Natural killer cell (primary cell): ENCODE measurements around the gene ZDBF2. TPM values are rescaled to one million over a fixed set of nuclear protein-coding genes. Genes with fewer than 3 reads are reported as not detected.
"Not testable (repeated sequence)": the region's sequence is repeated elsewhere in the genome, so short reads cannot be mapped to it uniquely, and the experiment has no call there.

Experiments used
- ATAC-seq, 3 donors: fragments of 150-1000 bp in 2 of 3; fragments of 200-7000 bp in 1 of 3; cut with Tn5 transposase; 1 replicate in 1 of 3; 2 replicates in 2 of 3; pipeline ENCODE4 v1.10.0; 2021; ENCODE audit warnings: mild to moderate bottlenecking in 2 of 3, moderate library complexity in 2 of 3
- DNase-seq, 2 donors: peaks; one replicate each; pipeline versions ENCODE4 v3.0.0 to v3.0.0-alpha.2; 2013 to 2021; ENCODE audit warnings: mixed read lengths in 1 of 2
- H3K27ac ChIP-seq: one replicate; pipeline ENCODE4 v1.5.1; 2013; ENCODE audit warnings: mild to moderate bottlenecking, low read length
- H3K27me3 ChIP-seq: one replicate; pipeline ENCODE4 v1.6.1; 2013; ENCODE audit warnings: low read length; ENCODE audit not compliant: control insufficient read depth, insufficient read depth
- H3K36me3 ChIP-seq: one replicate; pipeline ENCODE4 v1.6.1; 2013; ENCODE audit warnings: low read length; ENCODE audit not compliant: control insufficient read depth, insufficient read depth
- H3K4me1 ChIP-seq: one replicate; pipeline ENCODE4 v1.6.1; 2013; ENCODE audit warnings: low read length; ENCODE audit not compliant: control insufficient read depth, insufficient read depth
- H3K4me3 ChIP-seq: one replicate; pipeline ENCODE4 v1.5.1; 2013; ENCODE audit warnings: low read length
- H3K9me3 ChIP-seq: one replicate; pipeline ENCODE4 v1.6.1; 2013; ENCODE audit warnings: low read length; ENCODE audit not compliant: control insufficient read depth, insufficient read depth
- H3K27ac Mint-ChIP-seq, 2 donors: one replicate each; pipeline ENCODE4 v1.8.0; 2022; ENCODE audit warnings: mild to moderate bottlenecking in 2 of 2, mixed read lengths in 2 of 2, moderate library complexity in 1 of 2
- H3K27me3 Mint-ChIP-seq, 2 donors: one replicate each; pipeline ENCODE4 v1.8.0; 2022; ENCODE audit warnings: low read depth in 2 of 2, mixed read lengths in 2 of 2
- H3K36me3 Mint-ChIP-seq: one replicate; pipeline ENCODE4 v1.8.0; 2022; ENCODE audit warnings: mixed read lengths
- H3K4me1 Mint-ChIP-seq, 2 donors: one replicate each; pipeline ENCODE4 v1.8.0; 2022; ENCODE audit warnings: mixed read lengths in 2 of 2
- H3K4me3 Mint-ChIP-seq: one replicate; pipeline ENCODE4 v1.8.0; 2022; ENCODE audit warnings: mild to moderate bottlenecking, moderate library complexity, mixed read lengths
- H3K9me3 Mint-ChIP-seq, 2 donors: one replicate each; pipeline ENCODE4 v1.8.0; 2022; ENCODE audit warnings: mixed read lengths in 2 of 2
- WGBS: methylation state at CpG from one replicate; pipeline ENCODE4 v1.1.7; 2013; ENCODE audit warnings: missing lambda C conversion rate; ENCODE audit not compliant: insufficient coverage; 5-methylcytosine and 5-hydroxymethylcytosine counted together
- intact Hi-C: fragments of 100-400 bp; cut with micrococcal nuclease; formaldehyde crosslinking; loops from one replicate; pipeline ENCODE4 v1.14.2; 2022
- total RNA-seq, 4 donors: library from RNA; stranded (reverse); fragments of 120-200 nt in 1 of 4; gene quantifications; one replicate each; pipeline versions ENCODE4 v1.2.3 to v1.2.4, GENCODE V29; 2013 to 2022
- TF ChIP-seq, protein P1 (sequence below): fragments of 200-600 bp; IDR thresholded peaks from one replicate; pipeline ENCODE4 v1.8.0; 2022; ENCODE audit warnings: antibody characterized with exemption

The ZDBF2 gene
- total RNA-seq, 3 donors from 2014 or later (not counting 1 experiment from before 2014, with no cell fraction given), result 2.1 to 8.4 (median 6.5) TPM

- Histone ChIP-seq H3K4me3 (no peak overlapping the region), H3K36me3 (no peaks in the 10 kb centered on the region), H3K9me3 (no peaks in the 10 kb centered on the region), H3K27ac (no peak overlapping the region), H3K27me3 (peaks cover 16% of the 10 kb centered on the region), H3K4me1 (peaks cover 2% of the 10 kb centered on the region)
- intact Hi-C loops, result no loop called here
- Mint-ChIP-seq H3K36me3 (peaks cover 5% of the 10 kb centered on the region), H3K27ac (no peak overlapping the region), H3K4me1 (peaks cover 6 to 18% of the 10 kb centered on the region in 2 donors), H3K9me3 (peaks cover 0 to 2% of the 10 kb centered on the region in 2 donors), H3K27me3 (peaks cover 44 to 61% of the 10 kb centered on the region in 2 donors), H3K4me3 (no peak overlapping the region)
- 44% methylated on average over 2 of the region's 2 CpGs for WGBS
- TF ChIP-seq, protein P1, sequence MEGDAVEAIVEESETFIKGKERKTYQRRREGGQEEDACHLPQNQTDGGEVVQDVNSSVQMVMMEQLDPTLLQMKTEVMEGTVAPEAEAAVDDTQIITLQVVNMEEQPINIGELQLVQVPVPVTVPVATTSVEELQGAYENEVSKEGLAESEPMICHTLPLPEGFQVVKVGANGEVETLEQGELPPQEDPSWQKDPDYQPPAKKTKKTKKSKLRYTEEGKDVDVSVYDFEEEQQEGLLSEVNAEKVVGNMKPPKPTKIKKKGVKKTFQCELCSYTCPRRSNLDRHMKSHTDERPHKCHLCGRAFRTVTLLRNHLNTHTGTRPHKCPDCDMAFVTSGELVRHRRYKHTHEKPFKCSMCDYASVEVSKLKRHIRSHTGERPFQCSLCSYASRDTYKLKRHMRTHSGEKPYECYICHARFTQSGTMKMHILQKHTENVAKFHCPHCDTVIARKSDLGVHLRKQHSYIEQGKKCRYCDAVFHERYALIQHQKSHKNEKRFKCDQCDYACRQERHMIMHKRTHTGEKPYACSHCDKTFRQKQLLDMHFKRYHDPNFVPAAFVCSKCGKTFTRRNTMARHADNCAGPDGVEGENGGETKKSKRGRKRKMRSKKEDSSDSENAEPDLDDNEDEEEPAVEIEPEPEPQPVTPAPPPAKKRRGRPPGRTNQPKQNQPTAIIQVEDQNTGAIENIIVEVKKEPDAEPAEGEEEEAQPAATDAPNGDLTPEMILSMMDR, result no peak
- ATAC-seq (no peak), DNase-seq (no peak)
Observed at GRCh38 chr2:206255003-206255402, 19.5 kb upstream of the ZDBF2 start.

DNA sequence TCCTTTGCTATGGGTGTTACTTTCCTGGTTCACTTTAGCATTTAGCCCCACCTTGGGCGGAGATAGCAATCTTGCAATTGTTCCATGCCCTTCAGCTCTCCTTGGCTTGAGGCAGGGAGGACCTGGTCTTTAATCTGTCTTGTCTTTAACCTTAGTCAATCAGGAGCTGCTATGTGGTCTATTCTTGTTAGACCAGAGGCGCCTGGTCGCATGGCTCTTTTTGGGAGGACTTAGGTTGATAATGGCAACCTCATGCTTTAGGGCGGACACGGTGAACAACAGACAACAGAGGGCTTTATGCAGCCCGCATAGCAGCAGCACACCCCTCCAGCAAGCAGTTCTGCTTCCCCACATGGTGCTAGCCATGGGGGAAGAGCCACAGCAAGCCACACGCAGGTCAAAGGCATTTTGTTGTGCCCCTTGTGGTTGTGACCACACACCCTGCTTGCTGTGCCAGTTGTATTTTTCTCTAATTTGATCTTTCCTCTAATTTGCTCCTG, 17.7 kb upstream of the ZDBF2 start:
- H3K4me1 Mint-ChIP-seq, result peaks cover 0 to 5% of the 10 kb centered on the region in 2 donors
- H3K4me3 Mint-ChIP-seq, result no peak overlapping the region
- H3K27ac Mint-ChIP-seq, result no peak overlapping the region
- no peak for DNase-seq
- Histone ChIP-seq H3K9me3 (no peaks in the 10 kb centered on the region), H3K36me3 (no peaks in the 10 kb centered on the region), H3K4me3 (no peak overlapping the region), H3K4me1 (no peaks in the 10 kb centered on the region), H3K27ac (no peak overlapping the region), H3K27me3 (peaks cover 13% of the 10 kb centered on the region)
- WGBS, result 28% methylated on average over 7 of the region's 7 CpGs
- ATAC-seq, result no peak
- intact Hi-C loops, result no loop called here
- TF ChIP-seq, protein P1, result no peak
- peaks cover 0 to 2% of the 10 kb centered on the region in 2 donors for H3K9me3 Mint-ChIP-seq
- peaks cover 5% of the 10 kb centered on the region for H3K36me3 Mint-ChIP-seq
- H3K27me3 Mint-ChIP-seq, result peaks cover 45 to 65% of the 10 kb centered on the region in 2 donors

DNA sequence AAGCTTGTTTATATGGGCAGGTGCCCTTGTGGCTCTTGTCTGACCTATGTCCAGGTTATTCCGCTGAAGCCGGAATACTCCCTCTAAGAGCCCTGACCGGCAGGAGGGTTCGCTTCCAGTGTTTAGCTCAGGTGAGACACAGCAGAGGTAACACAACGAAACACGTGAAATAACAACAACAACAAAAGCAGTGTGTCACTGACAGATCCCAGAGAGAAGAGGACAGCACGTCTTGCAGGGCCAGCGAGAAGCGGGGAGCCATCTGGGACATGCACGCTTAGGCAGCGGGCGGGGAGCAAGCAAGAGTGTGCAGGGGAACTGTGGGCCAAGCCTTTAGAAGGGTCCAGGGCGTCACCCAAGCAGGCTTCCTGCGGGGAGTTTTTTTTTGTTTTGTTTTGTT, 17.1 kb upstream of the ZDBF2 start:
- no peak overlapping the region for H3K4me3 ChIP-seq
- ATAC-seq (no peak), DNase-seq (no peak)
- H3K4me1 ChIP-seq, result no peaks in the 10 kb centered on the region
- H3K36me3 ChIP-seq, result no peaks in the 10 kb centered on the region
- WGBS, result 60% methylated on average over 14 of the region's 14 CpGs
- Mint-ChIP-seq H3K36me3 (peaks cover 5% of the 10 kb centered on the region), H3K27me3 (peaks cover 42 to 62% of the 10 kb centered on the region in 2 donors), H3K4me1 (peaks cover 0 to 5% of the 10 kb centered on the region in 2 donors), H3K4me3 (no peak overlapping the region), H3K9me3 (peaks cover 0 to 2% of the 10 kb centered on the region in 2 donors), H3K27ac (no peak overlapping the region)
- H3K27me3 ChIP-seq, result peaks cover 13% of the 10 kb centered on the region
- H3K27ac ChIP-seq, result no peak overlapping the region
- H3K9me3 ChIP-seq, result no peaks in the 10 kb centered on the region
- intact Hi-C loops, result no loop called here
- TF ChIP-seq, protein P1, result no peak

DNA sequence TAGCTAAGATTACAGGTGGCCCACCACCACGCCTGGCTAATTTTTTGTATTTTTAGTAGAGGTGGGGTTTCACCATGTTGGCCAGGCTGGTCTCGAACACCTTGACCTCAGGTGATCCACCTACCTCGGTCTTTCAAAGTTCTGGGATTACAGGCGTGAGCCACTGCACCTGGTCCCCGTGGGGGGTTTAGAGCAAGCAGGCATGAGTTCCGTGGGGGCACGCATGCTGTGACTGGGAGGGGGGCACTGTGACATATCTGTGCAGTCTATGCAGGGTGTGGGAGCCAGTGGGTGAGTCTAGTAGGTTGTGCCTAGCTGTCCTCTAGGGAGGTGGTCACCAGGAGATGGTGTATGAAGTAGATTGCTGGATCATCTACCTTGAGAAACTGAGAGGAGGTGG, 16.6 kb upstream of the ZDBF2 start:
- Mint-ChIP-seq H3K9me3 (peaks cover 0 to 2% of the 10 kb centered on the region in 2 donors), H3K4me1 (peaks cover 0 to 5% of the 10 kb centered on the region in 2 donors), H3K36me3 (peaks cover 5% of the 10 kb centered on the region), H3K27ac (no peak overlapping the region), H3K4me3 (no peak overlapping the region), H3K27me3 (peaks cover 42 to 62% of the 10 kb centered on the region in 2 donors)
- TF ChIP-seq, protein P1, result no peak
- ATAC-seq (no peak), DNase-seq (no peak)
- intact Hi-C loops, result no loop called here
- no peaks in the 10 kb centered on the region for H3K36me3 ChIP-seq
- 38% methylated on average over 7 of the region's 7 CpGs for WGBS
- H3K4me1 ChIP-seq, result no peaks in the 10 kb centered on the region
- no peak overlapping the region for H3K4me3 ChIP-seq
- peaks cover 13% of the 10 kb centered on the region for H3K27me3 ChIP-seq
- H3K27ac ChIP-seq, result no peak overlapping the region
- H3K9me3 ChIP-seq, result no peaks in the 10 kb centered on the region

DNA sequence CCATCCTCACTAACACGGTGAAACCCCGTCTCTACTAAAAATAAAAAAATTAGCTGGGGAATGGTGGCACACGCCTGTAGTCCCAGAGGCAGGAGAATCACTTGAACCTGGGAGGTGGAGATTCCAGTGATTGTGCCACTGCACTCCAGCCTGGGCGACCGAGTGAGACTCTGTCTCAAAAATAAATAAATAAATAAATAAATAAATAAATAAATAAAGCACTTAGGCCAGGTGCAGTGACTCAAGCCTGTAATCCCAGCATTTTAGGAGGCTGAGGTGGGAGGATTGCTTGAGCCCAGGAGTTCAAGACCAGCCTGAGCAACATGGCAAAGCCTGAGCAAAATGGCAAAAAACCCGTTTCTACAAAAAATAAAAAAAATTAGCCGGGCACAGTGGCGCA, 15.8 kb upstream of the ZDBF2 start:
- H3K27ac Mint-ChIP-seq, ATAC-seq, H3K9me3 Mint-ChIP-seq, DNase-seq, intact Hi-C loops, H3K36me3 Mint-ChIP-seq, H3K4me1 Mint-ChIP-seq, H3K36me3 ChIP-seq, H3K4me3 ChIP-seq, H3K4me3 Mint-ChIP-seq, H3K27ac ChIP-seq, H3K4me1 ChIP-seq, H3K9me3 ChIP-seq: not testable (repeated sequence)
- H3K27me3 ChIP-seq, result peaks cover 20% of the 10 kb centered on the region
- peaks cover 43 to 62% of the 10 kb centered on the region in 2 donors for H3K27me3 Mint-ChIP-seq
- WGBS, result 61% methylated on average over 6 of the region's 8 CpGs
